ENCODE data around the gene TOMM34.

- no peak for TF ChIP-seq POLR2A (IDR thresholded peaks at IDR 0.05)
- TF ChIP-seq CTCF (IDR thresholded peaks at IDR 0.05) = no peak
- TF ChIP-seq POLR2AphosphoS5 (IDR thresholded peaks at IDR 0.05) = no peak
- TF ChIP-seq EP300 (IDR thresholded peaks at IDR 0.05) = no peak
Observed at GRCh38 chr20:44990957-44991356, 30.8 kb upstream of the TOMM34 start.

Measured in suprapubic skin (tissue), 4 donors.